Endothelial cell of hepatic sinusoid (primary cell): Measurements from ENCODE around the gene MED10.

ENCODE experiments used
- in situ Hi-C: cut with HindIII; loops from 2 replicates; pipeline ENCODE4 v1.10.0; 2017; ENCODE audit warnings: low sequenced_read_pairs

The MED10 gene

DNA sequence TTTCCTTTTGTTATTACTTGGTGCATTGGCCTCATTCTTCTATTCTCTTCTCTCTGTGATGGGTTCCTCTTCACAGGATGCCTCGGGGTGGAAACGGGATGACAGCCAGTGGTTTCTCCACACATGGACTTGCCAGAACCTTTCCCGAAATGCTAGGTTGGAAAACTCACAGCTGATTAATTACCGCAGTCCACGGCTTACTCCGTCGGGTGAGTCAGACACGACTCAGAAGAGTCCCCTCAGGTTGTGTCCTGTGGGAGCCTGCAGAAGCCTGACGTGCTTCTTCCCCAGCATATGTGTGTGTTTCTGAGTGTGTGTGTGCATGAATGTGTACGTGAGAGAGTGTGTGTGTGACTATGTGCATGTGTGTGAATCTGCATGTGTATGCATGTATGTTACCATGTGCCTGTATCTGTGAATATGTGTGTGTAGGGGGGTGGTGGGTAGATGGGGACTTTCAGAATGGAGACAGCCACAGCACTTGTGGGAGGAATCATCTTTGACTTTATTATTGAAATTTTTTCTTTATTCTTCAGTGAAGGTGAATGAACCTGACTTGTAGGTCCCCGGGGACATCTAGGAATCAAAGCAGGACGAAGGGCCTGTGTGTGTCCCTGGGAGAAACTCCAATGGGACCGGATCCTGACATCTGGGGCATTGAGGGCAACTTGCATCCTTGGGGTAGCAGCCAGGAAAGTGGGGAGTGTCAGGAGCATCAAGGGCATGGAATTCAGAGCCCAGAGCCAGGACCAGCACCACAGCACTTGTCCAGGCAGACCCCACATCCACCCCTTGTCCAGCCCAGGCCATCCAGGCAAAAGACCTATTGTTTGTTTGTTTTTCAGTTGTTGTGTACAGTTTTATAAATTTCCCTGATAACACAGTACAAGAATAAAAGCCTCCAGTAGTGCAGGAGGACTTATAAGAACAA, 21.9 kb upstream of the MED10 start:
- in situ Hi-C loops: no loop called here

- in situ Hi-C loops: no loop called here
Measured at GRCh38 chr5:6398570-6399230, 20.4 kb upstream of the MED10 start.

DNA sequence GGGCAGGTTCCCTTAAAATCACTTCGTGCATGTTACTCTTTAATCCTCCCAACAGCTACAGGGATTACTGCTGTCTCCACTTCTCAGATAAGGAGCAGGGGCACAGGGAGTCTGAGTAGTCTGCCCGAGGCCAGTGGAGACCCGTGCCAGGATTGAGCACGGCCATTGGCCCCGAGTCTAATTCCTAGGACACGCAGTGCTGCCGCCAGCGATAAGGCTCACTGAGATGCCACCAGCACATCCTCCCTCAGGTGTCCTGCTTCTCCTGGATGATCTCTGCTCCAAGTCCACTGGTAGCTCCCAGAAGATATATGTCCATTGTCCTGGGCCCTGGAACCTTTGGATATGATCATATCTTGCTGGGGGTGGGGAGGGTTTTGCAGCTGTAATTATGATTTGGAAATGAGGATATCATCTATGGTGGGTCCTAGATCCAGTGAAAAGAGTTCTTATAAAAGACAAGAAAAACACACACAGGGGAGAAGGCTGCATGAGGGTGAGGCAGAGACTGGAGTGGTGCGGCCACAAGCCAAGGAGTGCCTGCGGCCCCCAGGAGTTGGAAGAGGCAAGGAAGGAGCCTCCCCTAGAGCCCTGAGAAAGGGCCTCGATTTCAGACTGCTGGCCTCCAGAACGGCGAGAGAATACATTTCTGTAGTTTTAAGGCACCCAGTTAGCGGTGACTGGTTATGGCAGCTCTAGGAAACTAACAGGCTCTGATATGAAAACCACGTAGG, 19.4 kb upstream of the MED10 start:
- in situ Hi-C loops: no loop called here

- in situ Hi-C loops: no loop called here
Measured at GRCh38 chr5:6396836-6397535, 18.6 kb upstream of the MED10 start.

GRCh38 chr5:6396043-6396442, 17.7 kb upstream of the MED10 start:
- in situ Hi-C loops: no loop called here

- in situ Hi-C loops: no loop called here
Measured at GRCh38 chr5:6395621-6396020, 17.3 kb upstream of the MED10 start.

DNA sequence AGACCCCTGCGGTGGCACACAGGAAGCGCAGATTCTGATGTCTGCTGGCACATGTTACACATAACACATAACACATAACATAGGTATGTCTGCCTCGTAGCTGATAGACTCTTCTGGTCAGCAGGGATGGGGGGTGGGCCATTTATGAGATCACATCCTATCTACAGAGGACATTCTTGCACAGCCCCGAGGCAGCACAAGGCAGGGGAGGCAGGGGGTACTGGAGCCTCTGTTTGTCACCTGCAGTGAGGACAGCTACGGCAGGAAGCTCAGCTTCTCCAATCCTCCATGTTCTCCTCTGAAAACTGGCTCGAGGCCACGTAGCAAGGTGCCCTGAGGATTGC, 16.7 kb upstream of the MED10 start:
- in situ Hi-C loops: no loop called here

DNA sequence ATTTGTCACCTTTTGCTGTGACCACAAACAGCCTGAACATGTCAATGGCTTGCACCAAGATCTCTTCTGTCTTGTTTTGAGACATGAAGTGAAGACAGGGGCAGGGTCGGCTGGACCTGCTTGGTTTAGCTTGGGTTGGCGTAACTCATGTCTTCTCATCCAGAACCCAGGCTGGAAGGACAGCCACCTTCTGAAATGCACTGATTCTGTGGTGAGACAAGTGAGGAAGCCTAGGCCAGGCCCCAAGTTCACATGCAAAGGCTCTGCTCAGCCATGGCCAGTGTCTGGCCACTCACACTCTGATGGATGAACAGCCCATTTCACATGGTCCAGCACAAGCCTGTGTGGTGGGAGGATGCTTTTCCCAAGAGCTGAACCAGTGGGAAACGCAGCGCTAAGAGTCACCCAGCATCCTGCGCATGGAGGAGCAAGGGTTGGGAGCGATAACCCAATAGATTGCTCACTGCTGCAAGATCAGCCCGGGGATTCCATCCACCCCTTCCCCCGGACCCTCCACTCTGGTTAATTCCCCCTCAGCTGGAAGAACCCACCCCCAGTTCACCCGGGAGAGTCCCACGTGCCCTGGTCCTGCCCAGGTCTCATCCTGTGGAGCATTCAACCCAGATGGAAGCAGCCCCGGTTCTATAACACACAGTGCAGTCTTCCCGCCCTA, 16.2 kb upstream of the MED10 start:
- in situ Hi-C loops: no loop called here

DNA sequence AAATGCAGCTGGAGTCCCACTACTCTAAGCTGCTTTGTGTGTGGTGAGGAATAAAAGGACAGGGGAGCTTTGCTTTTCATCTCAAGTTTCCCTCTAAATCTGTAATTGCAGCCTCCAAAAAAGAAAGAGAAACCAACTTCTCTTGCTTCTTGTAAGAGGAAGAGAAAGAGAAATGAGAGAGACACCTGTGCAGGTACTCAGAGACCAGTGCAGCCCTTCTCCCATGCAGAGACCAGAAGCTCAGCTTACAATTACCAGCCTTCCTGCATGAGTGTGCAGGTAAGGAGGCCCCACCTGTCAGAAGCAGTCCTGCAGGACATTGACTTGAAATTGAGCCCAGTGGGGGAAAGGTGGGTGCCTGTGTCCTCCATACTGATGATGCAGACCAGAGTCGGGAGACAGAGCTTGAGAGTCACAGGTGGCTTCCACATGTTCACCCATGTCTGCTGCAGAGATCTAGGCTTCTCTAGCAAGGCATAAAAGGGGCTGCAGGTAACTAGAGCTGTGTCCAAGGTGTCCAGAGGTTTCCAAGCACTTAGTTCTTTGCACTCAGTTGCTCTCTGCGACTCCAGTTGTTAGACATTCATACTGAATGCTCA, 15.3 kb upstream of the MED10 start:
- in situ Hi-C loops: no loop called here

DNA sequence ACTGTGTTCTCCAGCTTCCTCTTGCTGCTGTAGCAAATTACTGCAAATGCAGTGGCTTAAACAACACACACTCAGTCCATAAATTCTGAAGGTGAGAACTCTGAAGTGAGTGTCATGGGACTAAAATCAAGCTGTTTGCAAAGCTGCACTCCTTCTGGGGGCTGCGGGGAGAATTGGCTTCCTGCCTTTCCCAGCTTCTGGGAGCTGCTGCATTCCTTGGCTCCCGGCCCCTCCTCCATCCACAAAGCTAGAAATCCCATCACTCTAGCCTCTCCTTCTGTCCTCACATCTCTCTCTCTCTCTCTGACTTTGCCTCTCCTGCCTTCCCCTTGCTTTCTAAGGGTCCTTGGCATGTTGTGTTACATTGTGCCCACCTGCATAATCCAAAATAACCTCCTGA, 14.2 kb upstream of the MED10 start:
- in situ Hi-C loops: no loop called here

- in situ Hi-C loops: no loop called here
Measured at GRCh38 chr5:6391151-6391550, 12.8 kb upstream of the MED10 start.

- in situ Hi-C loops: no loop called here
Measured at GRCh38 chr5:6389946-6390530, 11.7 kb upstream of the MED10 start.

- in situ Hi-C loops: no loop called here
Measured at GRCh38 chr5:6389397-6389796, 11.1 kb upstream of the MED10 start.

DNA sequence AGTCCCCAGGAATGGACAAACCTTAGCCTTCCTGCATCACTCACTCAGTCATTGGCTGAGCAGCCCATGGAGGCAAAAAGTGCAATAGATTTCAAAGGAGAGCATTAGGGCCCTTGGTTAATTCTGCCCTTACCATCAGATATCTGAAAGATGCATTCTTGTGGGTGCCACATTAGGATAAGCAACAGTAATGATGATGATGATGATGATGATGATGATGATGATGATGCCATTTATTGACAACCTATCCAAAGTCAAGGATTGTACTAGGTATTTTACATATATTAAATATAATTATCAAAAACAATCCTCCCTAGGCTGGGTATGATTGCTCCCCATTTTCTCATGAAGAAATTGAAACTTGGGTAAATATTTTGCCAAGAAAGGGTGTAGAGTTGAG, 9.6 kb upstream of the MED10 start:
- in situ Hi-C loops: no loop called here

GRCh38 chr5:6386271-6386670, 7.9 kb upstream of the MED10 start:
- in situ Hi-C loops: no loop called here

DNA sequence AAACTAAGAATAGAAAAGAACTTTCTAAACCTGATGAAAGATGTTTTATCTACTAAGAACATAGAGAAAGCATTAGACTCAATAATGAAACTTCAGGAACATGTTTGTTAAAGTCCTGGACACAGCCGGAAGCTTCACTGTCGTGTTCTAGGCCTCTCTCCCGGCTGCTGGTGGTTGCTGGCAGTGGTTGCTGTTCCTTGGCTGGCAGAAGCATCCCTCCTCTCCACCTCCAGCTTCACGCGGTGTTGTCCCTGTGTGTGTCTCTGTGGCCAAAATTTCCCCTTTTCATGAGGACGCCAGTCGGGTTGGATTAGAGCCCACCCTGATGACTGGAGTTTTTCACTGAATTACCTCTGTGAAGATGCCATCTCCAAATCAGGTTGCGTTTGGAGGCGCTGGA, 6.5 kb upstream of the MED10 start:
- in situ Hi-C loops: no loop called here

DNA sequence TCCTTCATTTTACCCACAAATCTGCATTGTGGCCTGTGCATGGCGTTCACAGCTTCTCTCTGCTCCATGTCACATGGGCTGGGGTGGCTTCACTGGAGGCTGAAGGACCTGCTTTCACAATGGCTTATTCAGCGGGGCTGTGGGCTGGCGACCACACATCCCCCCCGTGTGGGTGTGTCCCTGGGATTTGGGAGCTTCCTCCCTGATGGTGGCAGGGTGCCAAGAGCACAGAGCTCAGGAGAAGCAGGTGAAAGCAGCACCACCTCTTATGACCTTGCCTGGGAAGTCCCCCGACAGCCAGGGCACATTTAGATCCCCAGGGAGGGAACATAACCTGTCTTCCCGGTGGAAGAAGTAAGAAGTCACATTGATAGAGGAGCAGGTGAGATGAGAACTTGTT, 5.0 kb upstream of the MED10 start:
- in situ Hi-C loops: no loop called here

DNA sequence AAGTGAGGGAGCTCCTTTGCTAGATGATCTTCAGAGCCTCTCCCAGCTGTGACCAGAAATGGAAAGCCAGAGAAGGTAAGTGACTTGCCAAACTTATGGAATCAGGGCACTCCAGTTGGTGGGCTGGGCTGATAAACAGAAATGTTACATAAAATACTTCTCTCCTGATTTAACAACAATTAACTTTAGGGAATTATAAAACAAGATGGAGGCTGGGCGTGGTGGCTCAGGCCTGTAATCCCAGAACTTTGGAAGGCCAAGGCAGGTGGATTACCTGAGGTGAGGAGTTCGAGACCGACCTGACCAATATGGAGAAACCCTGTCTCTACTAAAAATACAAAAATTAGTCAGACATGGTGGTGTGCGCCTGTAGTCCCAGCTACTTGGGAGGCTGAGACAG, 899 bp upstream of the MED10 start:
- in situ Hi-C loops: no loop called here

GRCh38 chr5:6378766-6379103, 388 bp upstream of the MED10 start:
- in situ Hi-C loops: no loop called here

DNA sequence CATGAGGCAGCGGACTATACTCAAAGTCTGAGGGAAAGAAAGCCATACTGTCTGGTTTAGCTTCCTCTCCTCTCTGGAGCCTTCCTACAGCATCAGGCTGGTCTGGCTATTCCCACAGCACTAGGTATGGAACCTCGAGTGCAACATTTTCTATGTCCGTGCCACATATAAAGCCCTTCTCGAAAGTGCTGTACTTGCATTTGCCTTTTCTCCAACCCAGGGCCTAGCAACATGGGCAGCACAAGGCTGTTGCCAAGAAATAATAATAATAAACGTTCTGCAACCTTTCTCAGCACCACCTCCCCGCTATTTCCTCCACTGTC, 804 bp downstream of the MED10 start:
- in situ Hi-C loops: no loop called here
